Activated naive CD4-positive, alpha-beta T cell treated with anti-CD3 and anti-CD28 coated beads, Interleukin-2, amount 10 ng/mL, durations not matched to agents 7 days and 5 days (primary cell): ENCODE results near the gene RSPH10B2.
A peak's percentile ranks its signal among the peaks of the same experiment; 100 is the strongest.
"Not testable (repeated sequence)": the region's sequence is repeated elsewhere in the genome, so short reads cannot be mapped to it uniquely, and the experiment has no call there.

Experiments
- CTCF ChIA-PET: fragments of 350-600 bp; sonication (Branson Sonifier 250); formaldehyde crosslinking; loops from one replicate; lab custom pipeline; 2021; ENCODE audit warnings: antibody characterized with exemption; lab: Charles Lee
- DNase-seq: peaks from one replicate; pipeline ENCODE4 v3.0.0-alpha.2; 2020
- H3K27ac Mint-ChIP-seq: one replicate; pipeline ENCODE4 v1.8.0; 2021; ENCODE audit warnings: mild to moderate bottlenecking, moderate library complexity, mixed read lengths
- H3K27me3 Mint-ChIP-seq: one replicate; pipeline ENCODE4 v1.8.0; 2021; ENCODE audit warnings: mild to moderate bottlenecking, mixed read lengths
- H3K36me3 Mint-ChIP-seq: one replicate; pipeline ENCODE4 v1.8.0; 2021; ENCODE audit warnings: mixed read lengths
- H3K4me1 Mint-ChIP-seq: one replicate; pipeline ENCODE4 v1.8.0; 2021; ENCODE audit warnings: mixed read lengths
- H3K4me3 Mint-ChIP-seq: one replicate; pipeline ENCODE4 v1.8.0; 2021; ENCODE audit warnings: mild to moderate bottlenecking, moderate library complexity, mixed read lengths
- H3K9me3 Mint-ChIP-seq: one replicate; pipeline ENCODE4 v1.8.0; 2021; ENCODE audit warnings: mixed read lengths

Gene RSPH10B2

DNA sequence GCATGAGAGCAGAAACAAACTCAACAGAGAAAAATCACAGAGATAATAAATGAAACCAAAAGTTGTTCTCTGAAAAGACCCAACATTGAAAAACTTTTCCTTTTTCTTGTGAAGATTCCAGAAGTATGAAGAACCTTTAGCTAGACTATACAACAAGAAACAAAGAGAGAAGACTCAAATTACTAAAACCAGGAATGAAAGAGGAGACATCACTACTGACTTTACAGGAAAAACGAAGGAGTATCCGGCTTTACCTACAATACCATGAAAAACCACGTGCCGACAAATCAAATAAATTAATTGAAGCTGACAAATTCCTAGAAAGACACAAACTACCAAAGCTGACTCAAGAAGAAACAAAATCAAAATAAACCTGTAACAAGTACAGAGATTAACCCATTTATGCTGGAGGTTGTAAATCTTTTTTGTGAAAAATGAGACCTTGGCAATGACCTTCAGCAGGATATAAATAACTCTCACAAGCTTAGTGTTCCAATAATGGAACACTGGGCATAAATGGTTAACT is 53.6 kb downstream of the RSPH10B2 start:
- CTCF ChIA-PET, H3K9me3 Mint-ChIP-seq, H3K4me3 Mint-ChIP-seq, DNase-seq, H3K36me3 Mint-ChIP-seq, H3K27me3 Mint-ChIP-seq, H3K4me1 Mint-ChIP-seq, H3K27ac Mint-ChIP-seq: not testable (repeated sequence)

DNA sequence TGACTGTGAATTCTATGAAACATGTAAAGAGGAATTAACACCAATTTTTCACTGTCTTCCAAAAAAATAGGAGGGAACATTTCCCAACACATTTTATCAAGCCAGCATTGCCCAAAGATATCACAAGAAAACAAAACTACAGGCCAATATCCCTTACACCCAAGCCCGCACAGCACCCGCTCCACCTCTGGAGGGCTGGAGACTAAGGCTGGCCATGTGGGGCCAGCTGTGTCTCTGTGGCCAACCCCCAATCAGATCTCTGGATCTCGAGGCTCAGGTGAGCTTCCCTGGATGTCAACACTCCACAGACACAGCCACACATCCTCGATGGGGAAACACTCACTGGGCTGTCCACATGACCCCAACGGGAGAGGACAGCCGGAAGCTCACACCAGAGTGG is 54.1 kb downstream of the RSPH10B2 start:
- H3K9me3 Mint-ChIP-seq, H3K4me1 Mint-ChIP-seq, CTCF ChIA-PET, H3K27ac Mint-ChIP-seq, H3K27me3 Mint-ChIP-seq, H3K36me3 Mint-ChIP-seq, DNase-seq, H3K4me3 Mint-ChIP-seq: not testable (repeated sequence)

DNA sequence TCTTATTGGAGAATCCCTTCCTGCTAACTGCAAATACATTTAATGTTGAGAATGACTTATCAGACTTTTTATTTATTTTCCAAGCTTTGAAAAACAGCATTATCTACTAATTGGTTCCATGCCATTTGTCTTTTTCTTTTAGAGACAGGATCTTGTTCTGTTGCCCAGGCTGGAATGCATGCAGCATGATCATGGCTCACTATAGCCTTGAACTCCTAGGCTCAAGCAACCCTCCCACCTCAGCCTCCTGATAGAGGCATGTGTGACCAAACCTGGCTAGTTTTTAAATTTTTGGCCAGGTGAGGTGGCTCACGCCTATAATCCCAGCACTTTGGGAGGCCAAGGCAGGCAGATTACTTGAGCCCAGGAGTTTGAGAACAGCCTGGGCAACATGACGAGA is 59.1 kb downstream of the RSPH10B2 start:
- H3K36me3 Mint-ChIP-seq, DNase-seq, H3K27ac Mint-ChIP-seq, CTCF ChIA-PET, H3K4me1 Mint-ChIP-seq, H3K9me3 Mint-ChIP-seq, H3K4me3 Mint-ChIP-seq, H3K27me3 Mint-ChIP-seq: not testable (repeated sequence)

DNA sequence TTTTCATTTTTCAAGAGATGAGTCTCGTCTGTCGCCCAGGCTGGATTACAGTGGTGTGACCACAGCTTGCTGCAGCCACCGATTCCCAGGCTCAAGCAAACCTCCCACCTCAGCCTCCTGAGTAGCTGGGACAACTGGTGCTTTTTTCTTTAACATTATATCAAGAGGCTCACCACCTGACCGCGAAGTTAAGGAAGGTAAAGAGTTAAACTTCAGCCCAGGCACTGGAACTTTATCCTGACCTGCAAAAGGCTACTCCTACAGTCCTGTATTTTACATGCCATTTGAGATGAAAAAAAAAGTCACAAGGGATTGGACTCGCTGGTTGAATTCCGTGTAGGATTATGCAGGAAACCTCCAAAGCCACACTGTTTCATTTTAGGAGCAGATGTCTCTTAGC is 61.6 kb downstream of the RSPH10B2 start:
- H3K4me3 Mint-ChIP-seq, H3K4me1 Mint-ChIP-seq, CTCF ChIA-PET, H3K9me3 Mint-ChIP-seq, H3K27me3 Mint-ChIP-seq, DNase-seq, H3K27ac Mint-ChIP-seq: not testable (repeated sequence)
- peaks cover 11% of the 10 kb centered on the region for H3K36me3 Mint-ChIP-seq

DNA sequence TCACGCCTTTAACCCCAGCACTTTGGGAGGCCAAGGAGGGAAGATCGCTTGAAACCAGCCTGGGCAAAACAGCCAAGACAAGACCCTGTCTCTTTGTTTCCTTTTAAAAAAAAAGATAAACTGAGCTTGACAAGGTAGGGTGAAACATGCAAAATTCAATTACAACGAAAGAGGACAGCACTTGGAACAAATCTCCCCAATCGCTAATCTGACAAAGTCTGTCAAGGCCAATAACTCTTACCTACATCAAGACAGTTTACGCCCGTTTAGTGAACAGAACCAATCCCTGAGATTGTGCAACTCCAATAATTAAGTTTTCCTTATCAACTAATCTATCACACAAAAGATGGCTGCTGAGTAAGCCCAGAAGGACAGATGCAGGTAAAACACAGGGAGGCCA is 67.7 kb downstream of the RSPH10B2 start:
- not testable (repeated sequence) for H3K4me3 Mint-ChIP-seq

DNA sequence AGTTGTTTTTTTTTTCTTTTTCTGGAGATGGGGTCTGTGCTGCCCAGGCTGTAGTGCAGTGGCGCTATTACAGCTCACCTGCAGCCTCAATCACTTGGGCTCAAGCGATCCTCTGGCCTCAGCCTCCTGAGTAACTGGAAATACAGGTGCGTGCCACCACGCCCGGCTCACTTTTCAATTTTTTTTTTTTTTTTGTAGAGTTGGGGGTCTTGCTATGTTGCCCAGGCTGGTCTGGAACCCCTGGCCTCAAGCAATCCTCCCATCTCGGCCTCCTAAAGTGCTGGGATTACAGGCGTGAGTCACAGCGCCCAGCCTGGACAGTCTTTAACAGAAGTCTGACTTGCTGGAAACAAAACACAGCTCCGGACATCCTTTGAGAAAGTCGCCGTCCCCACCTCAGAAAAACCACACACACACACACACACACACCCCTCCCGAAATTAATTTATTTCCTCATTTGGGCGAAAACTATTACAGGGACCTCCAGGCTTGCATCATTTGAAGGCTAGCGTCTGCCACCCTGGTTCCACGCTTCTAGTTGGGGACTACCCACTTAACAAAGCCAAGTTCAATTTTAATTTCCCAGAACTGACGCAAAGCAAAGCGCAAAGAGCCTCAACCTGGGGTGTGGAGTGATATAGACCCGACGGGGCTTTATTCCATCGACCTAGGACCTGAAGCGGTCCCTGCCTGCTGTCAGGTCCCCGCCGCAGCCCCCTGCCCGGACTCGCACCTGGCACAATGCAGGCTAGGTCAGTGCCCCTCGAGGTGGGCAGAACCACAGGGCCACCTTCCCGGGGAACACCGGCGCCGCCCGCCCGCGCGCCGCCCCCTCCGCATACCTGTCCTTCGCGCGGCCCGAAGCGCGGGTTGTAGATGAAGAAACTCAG is 71.6 kb downstream of the RSPH10B2 start:
- DNase-seq, H3K36me3 Mint-ChIP-seq, CTCF ChIA-PET, H3K9me3 Mint-ChIP-seq, H3K27me3 Mint-ChIP-seq: not testable (repeated sequence)
- Mint-ChIP-seq H3K27ac (peak overlapping the region; percentile 77), H3K4me3 (peak overlapping the region; percentile 78), H3K4me1 (peaks cover 16% of the 10 kb centered on the region)

More for the DNA sequence above, 67.7 kb downstream of the RSPH10B2 start:
- H3K27ac Mint-ChIP-seq, H3K36me3 Mint-ChIP-seq, CTCF ChIA-PET, H3K9me3 Mint-ChIP-seq, H3K27me3 Mint-ChIP-seq, DNase-seq, H3K4me1 Mint-ChIP-seq: not testable (repeated sequence)

DNA sequence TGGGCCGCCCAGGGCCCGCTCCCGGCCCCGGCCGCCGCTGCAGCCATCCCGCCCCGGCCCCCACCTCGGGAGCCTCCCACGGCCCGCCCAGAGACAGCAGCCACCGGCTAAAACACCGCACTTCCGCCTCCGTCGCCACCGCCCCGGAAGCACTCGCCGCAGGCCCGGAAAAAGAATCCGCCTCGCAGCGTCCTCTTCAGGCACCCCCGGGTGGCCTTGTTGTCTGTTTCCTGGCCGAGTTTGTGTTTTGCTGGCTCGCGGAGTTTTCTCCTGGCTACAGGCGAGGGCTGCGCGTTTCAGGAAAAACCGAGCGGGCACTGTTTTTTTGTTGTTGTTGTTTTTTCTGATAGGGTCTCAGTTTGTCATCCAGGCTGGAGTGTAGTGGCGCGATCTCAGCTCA is 72.2 kb downstream of the RSPH10B2 start, which contains the start of gene CCZ1B:
TSS of gene CCZ1B (minus strand) at position 125 of the 400 bp plus-strand sequence. CDS start at position 47, 78 bp downstream.
- H3K9me3 Mint-ChIP-seq, CTCF ChIA-PET, H3K36me3 Mint-ChIP-seq: not testable (repeated sequence)
- Mint-ChIP-seq H3K4me3 (peak within 1 kb of the TSS; percentile 83), H3K4me1 (peaks cover 16% of the 10 kb centered on the region), H3K27ac (peak within 1 kb of the TSS; percentile 88), H3K27me3 (peaks cover 12% of the 10 kb centered on the region)
- DNase-seq, result peak; percentile 78

DNA sequence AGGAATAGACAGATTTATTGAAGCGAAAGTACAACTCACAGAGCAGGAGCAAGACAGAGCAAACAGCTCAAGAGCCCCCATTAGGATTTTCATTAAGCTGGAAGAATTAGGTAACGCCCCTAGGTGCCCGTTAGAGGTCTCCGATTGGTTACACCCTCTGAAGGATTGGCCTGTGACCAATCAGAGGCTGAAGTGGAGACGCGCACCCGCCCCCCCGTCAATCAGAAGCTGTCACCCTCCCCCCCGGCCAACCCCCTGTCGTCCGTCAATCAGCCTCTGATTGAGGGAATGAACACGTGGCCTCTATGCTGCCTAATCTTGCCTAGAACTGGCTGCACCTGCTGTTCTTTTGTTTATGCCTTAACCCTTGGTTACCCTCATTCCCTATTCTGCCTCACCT is 73.3 kb downstream of the RSPH10B2 start:
- peaks cover 16% of the 10 kb centered on the region for H3K4me1 Mint-ChIP-seq
- not testable (repeated sequence) for H3K27ac Mint-ChIP-seq, H3K36me3 Mint-ChIP-seq, DNase-seq, H3K9me3 Mint-ChIP-seq
- CTCF ChIA-PET, result interaction anchor here (0.6 kb wide), 1 partner anchor 919 kb away, joined by 3 read pairs; no protein-coding TSS in a partner anchor
- peak overlapping the region; percentile 61 for H3K4me3 Mint-ChIP-seq
- H3K27me3 Mint-ChIP-seq, result peaks cover 23% of the 10 kb centered on the region

DNA sequence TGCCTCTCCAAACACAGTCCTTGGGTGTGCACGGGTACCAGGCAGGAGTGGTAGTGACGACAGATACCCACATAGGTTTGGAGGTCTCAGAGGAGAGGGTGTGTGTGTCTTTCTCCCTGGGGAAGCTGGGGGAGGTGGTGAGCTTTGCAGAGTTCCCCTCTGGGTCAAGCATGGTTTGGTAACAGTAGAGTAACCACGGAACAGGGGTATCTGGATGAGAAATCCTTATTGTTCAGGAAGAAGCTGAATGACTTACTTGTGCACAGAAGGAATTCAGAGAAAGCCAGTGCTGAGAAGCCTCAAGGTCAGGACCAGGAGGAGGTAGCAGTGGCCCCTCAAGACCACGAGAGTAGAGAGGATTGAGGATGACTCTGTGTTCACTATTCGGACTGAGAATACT is 75.7 kb downstream of the RSPH10B2 start:
- CTCF ChIA-PET, H3K36me3 Mint-ChIP-seq, DNase-seq, H3K4me3 Mint-ChIP-seq, H3K27ac Mint-ChIP-seq, H3K9me3 Mint-ChIP-seq: not testable (repeated sequence)
- Mint-ChIP-seq H3K27me3 (peaks cover 27% of the 10 kb centered on the region), H3K4me1 (peaks cover 14% of the 10 kb centered on the region)

DNA sequence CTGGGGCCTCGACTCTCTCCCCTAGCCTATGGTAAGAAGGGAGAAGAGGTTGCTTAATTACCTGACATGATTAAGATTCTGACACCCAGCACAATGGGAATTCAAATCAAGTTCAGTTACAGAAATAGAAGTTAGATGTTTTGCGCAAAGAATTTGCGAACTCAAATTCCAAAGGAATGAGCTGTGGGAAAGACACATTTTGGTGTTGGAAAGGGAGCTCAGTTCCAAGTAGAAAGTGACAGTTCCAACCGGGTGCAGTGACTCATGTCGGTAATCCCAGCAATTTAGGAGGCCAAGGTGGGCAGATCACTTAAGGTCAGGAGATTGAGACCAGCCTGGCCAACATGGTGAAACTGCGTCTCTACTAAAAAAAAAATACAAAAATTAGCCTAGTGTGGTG is 76.1 kb downstream of the RSPH10B2 start:
- CTCF ChIA-PET, H3K9me3 Mint-ChIP-seq, H3K27ac Mint-ChIP-seq, DNase-seq, H3K4me3 Mint-ChIP-seq, H3K36me3 Mint-ChIP-seq: not testable (repeated sequence)
- H3K27me3 Mint-ChIP-seq, result peaks cover 30% of the 10 kb centered on the region
- peaks cover 10% of the 10 kb centered on the region for H3K4me1 Mint-ChIP-seq

DNA sequence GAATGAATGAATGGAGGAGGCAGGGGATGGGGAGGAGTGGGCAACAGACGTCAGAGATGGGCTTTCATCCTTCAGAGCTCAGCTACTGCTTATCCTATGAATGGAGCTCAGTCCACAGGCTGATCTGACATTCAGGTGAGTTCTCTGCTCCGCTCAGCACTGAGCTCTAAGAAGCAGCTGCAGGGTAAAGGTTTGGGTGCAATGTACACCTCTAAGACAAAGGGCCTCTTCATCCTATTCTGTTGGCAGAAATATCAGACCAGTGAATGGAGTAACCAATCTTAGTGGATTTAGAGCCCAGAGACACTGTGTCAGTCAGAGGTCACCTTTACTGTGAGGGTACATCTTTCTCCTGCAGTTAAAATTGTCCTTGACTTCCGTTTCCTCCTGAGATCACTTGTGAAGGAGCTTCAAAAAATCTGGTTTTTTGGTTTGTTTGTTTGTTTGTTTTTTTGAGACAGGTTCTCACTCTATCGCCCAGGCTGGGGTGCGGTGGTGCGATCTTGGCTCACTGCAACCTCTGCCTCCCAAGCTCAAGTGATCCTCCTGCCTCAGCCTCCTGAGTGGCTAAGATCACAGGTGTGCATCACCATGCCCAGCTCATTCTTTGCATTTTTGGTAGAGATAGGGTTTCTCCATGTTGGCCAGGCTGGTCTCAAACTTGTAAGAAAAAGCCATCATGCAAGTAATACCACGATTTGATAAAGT is 77.3 kb downstream of the RSPH10B2 start:
- Mint-ChIP-seq H3K9me3 (no peaks in the 10 kb centered on the region), H3K36me3 (no peaks in the 10 kb centered on the region), H3K27ac (no peak overlapping the region), H3K27me3 (peaks cover 35% of the 10 kb centered on the region), H3K4me3 (no peak overlapping the region), H3K4me1 (peaks cover 9% of the 10 kb centered on the region)
- CTCF ChIA-PET, result no interaction called here
- no peak for DNase-seq

DNA sequence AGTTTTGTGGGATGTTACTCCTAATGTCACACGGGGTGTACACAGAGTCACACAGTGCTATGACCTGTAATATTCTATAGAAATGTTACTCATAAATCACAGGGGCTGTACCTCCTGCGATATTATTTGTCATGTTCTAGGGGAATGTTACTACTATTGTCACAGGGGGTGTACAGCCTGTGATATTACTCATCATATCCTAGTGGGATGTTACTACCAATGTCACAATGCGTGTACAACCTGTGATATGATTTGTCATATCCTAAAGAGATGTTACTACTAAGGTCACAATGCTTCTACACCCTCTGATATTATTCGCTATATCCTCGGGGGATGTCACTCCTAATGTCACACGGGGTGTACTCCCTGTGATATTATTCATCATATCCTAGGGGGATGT is 79.7 kb downstream of the RSPH10B2 start:
- peaks cover 6% of the 10 kb centered on the region for H3K4me1 Mint-ChIP-seq
- no peaks in the 10 kb centered on the region for H3K9me3 Mint-ChIP-seq
- peaks cover 40% of the 10 kb centered on the region for H3K27me3 Mint-ChIP-seq
- CTCF ChIA-PET, result no interaction called here
- DNase-seq, result no peak
- H3K4me3 Mint-ChIP-seq, result no peak overlapping the region
- H3K27ac Mint-ChIP-seq, result no peak overlapping the region
- H3K36me3 Mint-ChIP-seq, result no peaks in the 10 kb centered on the region

DNA sequence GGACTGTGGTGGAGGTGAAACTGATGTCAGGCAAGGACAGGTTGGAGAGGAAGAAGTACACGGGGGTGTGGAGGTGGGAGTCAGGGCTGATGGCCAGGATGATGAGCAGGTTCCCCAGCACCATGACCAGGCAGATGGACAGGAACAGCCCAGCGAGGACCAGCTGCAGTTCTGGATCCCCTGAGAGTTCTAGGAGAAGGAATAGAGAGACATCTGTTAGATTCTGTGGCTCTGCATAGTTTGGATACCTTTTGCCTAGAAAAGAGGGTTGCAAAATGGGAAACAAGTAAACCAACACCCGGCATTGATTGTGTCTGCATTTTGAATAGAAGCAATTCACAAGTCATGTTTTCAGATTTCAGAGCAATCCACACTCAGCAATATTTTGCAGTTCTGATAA is 81.6 kb downstream of the RSPH10B2 start:
- H3K36me3 Mint-ChIP-seq, H3K4me3 Mint-ChIP-seq, DNase-seq, H3K4me1 Mint-ChIP-seq, H3K9me3 Mint-ChIP-seq, H3K27ac Mint-ChIP-seq: not testable (repeated sequence)
- H3K27me3 Mint-ChIP-seq, result peaks cover 33% of the 10 kb centered on the region
- CTCF ChIA-PET, result interaction anchor here (0.8 kb wide), 1 partner anchor 10 kb away, joined by 3 read pairs; no protein-coding TSS in a partner anchor

DNA sequence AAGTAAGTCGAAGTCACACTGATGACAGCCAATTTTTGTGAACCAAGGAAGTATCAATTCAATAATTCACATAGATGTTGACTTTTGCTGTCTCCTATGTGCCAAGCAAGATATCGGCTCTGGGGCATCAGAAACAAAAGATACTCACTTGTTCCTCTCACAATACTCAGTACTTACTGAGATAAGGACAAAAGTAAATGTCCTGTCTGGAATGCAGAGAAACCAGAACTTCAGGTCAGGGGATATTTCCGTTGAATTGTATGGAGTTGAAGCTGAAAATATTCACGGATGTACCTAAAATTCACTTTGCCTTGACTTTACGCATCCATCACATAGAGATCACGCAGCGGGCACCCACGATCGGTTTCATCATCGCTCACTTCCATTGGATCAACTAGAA is 83.2 kb downstream of the RSPH10B2 start:
- H3K4me1 Mint-ChIP-seq, H3K27ac Mint-ChIP-seq, CTCF ChIA-PET, H3K36me3 Mint-ChIP-seq, H3K9me3 Mint-ChIP-seq, H3K4me3 Mint-ChIP-seq, DNase-seq: not testable (repeated sequence)
- peaks cover 19% of the 10 kb centered on the region for H3K27me3 Mint-ChIP-seq
